Rectal smooth muscle tissue (tissue), 1 donor: ENCODE results near the gene ARAP1.

ENCODE experiments used
- H3K27ac ChIP-seq: one replicate; pipeline ENCODE4 v1.7.0; 2013; ENCODE audit warnings: low read depth, low read length, inconsistent platforms
- H3K27me3 ChIP-seq: one replicate; pipeline ENCODE4 v1.7.0; 2013; ENCODE audit warnings: low read length; ENCODE audit not compliant: control insufficient read depth, insufficient read depth
- H3K36me3 ChIP-seq: one replicate; pipeline ENCODE4 v1.7.0; 2013; ENCODE audit warnings: low read length; ENCODE audit not compliant: control insufficient read depth, insufficient read depth
- H3K4me1 ChIP-seq: one replicate; pipeline ENCODE4 v1.7.0; 2013; ENCODE audit warnings: low read length; ENCODE audit not compliant: control insufficient read depth, insufficient read depth
- H3K4me3 ChIP-seq: one replicate; pipeline ENCODE4 v1.7.0; 2013; ENCODE audit warnings: low read length
- H3K9ac ChIP-seq: one replicate; pipeline ENCODE4 v1.7.0; 2013; ENCODE audit warnings: low read length

The ARAP1 gene

DNA sequence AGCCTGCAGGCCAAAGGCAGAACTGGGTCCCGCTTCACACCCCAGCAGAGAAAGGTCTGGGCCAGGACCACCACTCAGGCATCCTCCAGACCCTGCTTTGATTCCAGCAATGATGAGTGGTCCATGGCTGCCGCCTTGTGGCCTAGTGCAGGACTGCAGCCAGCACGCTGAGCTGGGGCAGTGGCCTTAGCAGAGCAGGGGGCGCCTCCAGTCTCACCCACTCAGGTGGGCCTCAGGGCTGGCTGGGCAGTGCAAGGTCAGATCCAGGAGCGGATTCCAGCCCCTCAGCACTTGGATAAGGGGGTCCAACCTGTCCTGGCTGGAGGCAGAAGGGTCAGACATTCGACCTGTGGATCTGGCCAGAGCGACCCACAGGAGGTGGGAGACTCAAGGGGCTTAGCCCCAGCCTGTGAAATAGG lies 68.4 kb downstream of the ARAP1 start:
- Histone ChIP-seq H3K4me3 (no peak overlapping the region), H3K4me1 (peaks cover 2% of the 10 kb centered on the region), H3K36me3 (peaks cover 19% of the 10 kb centered on the region), H3K27me3 (no peaks in the 10 kb centered on the region), H3K9ac (no peak overlapping the region), H3K27ac (no peak overlapping the region)

DNA sequence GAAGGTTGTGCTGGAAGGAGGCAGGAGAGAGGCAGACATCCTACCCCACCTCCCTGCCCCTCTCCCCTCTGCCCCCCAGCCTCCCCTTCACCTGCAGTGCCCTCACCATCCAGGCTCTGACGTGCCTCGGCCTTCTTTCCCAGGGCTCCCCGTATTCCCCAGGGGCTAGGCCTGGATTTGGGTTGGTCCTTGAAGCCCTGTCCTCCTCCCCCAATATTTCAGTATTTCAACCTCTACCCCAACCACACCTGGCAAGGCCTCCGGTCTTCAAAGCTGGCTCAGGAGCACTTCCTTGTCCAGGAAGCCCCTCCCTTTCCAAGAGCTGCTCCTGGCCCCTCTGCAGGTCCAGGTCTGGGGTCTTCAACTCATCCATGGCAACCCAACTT lies 69.4 kb downstream of the ARAP1 start:
- no peak overlapping the region for H3K9ac ChIP-seq
- no peak overlapping the region for H3K4me3 ChIP-seq
- H3K36me3 ChIP-seq, result peaks cover 19% of the 10 kb centered on the region
- no peak overlapping the region for H3K27ac ChIP-seq
- peaks cover 3% of the 10 kb centered on the region for H3K27me3 ChIP-seq
- H3K4me1 ChIP-seq, result peaks cover 2% of the 10 kb centered on the region

DNA sequence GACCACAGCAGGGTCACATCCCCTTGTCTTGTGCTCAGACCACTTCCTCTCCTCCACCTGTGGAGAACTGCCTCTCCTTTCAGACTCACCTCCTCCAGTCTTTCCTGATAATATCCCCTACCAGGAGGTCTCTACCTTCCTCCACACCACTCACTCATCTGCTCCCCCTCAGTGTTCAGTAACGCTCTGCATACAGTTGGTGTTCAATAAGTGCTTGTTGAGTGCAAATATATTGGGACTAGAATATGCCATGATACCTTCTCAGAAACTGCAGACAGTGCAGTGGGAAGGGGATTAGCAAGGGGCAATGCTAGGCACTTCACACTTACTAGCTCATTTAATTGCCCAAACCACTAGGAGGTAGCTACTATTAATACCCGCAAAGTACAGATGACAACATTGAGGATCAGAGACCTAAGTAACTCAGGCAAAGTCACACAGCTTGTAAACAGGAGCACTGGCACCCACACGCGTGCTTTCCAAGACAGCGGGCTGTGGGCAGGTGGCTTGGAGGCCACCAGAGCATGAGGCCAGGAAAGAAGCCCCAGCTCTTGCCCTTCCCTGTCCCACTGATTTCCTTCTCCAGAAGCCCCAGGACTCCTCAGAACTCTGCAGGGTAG lies 69.9 kb downstream of the ARAP1 start:
- peaks cover 3% of the 10 kb centered on the region for H3K27me3 ChIP-seq
- H3K4me3 ChIP-seq, result no peak overlapping the region
- peaks cover 2% of the 10 kb centered on the region for H3K4me1 ChIP-seq
- H3K27ac ChIP-seq, result no peak overlapping the region
- H3K36me3 ChIP-seq, result peaks cover 17% of the 10 kb centered on the region
- no peak overlapping the region for H3K9ac ChIP-seq

DNA sequence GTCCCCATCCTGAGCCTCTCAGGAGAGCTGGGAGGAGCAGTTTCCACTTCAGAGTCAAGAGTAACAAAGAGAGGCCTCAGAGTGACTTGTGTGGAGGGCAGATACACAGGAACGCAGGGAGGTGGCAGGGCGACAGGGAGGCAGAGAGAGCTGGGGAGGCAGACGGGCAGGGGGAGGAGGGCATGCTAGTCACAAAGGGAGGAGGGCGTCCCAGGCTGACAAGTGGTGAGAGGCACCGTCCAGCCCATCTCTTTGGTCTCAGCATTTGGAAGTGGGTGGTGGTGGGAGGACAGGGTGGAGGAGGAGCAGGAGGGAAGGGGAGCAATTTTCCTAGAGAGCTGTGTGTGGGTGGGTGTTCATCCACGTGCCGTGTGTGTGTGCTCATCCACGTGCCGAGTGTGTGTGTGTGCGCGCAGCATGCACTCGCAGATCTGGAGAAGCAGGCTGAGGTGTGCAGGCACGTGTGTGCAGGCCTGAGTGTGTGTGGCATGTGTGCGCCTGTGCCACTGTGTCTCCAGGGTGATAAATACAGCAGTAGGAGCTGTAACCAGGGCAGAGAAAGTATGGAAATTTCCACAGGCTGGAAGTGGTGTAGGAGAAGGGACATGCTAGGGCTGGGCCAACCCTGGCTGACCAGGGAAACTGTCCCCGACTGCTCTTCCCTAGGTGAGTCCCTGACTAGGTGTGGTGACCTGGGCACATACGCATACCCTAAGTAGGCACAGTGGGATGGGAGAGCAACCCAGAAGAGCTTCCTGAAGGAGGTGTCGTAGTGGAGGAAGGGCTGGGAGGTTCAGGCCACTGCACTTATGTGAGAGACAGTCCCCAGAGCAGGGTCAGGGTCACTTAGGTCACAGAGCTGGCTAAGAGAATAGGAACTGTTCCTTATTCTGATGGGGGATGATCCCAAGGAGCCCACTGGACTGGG lies 70.7 kb downstream of the ARAP1 start:
- Histone ChIP-seq H3K27me3 (peaks cover 3% of the 10 kb centered on the region), H3K9ac (no peak overlapping the region), H3K4me1 (peaks cover 2% of the 10 kb centered on the region), H3K36me3 (peaks cover 10% of the 10 kb centered on the region), H3K4me3 (no peak overlapping the region), H3K27ac (no peak overlapping the region)

DNA sequence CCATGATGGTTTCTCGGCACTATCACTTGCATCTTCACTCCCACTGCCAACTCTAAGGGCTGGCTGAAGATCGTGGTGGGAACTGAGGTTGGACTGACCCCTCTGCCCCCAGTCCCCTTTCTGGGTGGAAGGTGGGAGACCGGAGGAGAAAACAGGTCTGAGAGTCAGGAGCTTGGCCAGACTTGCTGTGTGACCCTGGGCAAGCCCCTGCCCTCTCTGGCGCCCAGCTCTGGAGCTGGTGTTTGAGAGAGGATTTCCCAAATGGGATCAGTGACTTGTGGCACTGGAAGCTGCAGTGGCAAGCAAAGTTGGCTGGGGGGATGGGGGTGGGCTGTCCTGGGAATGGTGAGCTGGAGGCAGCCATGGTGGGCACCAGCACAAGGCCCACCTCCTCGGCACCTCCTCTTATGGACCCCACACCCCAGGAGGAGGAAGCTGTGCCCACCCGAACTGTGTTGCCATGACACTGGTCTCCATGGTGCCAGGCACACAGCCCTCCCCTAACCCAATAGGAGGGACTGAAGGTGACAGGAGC lies 71.5 kb downstream of the ARAP1 start:
- no peak overlapping the region for H3K27ac ChIP-seq
- H3K36me3 ChIP-seq, result peaks cover 5% of the 10 kb centered on the region
- peaks cover 2% of the 10 kb centered on the region for H3K4me1 ChIP-seq
- no peak overlapping the region for H3K4me3 ChIP-seq
- H3K27me3 ChIP-seq, result peaks cover 7% of the 10 kb centered on the region
- H3K9ac ChIP-seq, result no peak overlapping the region

DNA sequence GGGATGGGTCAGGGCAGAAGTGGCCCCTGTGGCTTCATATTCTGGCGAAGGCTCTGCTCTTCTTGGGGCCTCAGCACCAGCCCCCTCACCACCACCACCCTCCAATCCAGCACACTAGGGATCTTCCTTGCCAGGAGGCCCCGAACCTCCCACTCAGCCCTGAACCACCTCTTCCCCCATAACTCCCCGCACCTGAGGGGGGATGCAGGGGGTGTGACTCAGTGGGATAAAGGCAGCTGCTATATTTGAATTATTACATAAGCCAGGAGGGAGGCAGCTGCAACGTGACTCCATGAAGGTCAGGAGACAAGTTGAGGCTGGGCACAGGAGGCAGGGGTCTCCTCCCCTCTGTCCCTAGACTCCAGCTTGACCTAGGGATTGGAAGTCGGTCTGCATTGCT lies 72.3 kb downstream of the ARAP1 start:
- H3K4me3 ChIP-seq, result no peak overlapping the region
- peaks cover 7% of the 10 kb centered on the region for H3K27me3 ChIP-seq
- H3K36me3 ChIP-seq, result peaks cover 4% of the 10 kb centered on the region
- no peak overlapping the region for H3K9ac ChIP-seq
- H3K4me1 ChIP-seq, result peaks cover 2% of the 10 kb centered on the region
- no peak overlapping the region for H3K27ac ChIP-seq

DNA sequence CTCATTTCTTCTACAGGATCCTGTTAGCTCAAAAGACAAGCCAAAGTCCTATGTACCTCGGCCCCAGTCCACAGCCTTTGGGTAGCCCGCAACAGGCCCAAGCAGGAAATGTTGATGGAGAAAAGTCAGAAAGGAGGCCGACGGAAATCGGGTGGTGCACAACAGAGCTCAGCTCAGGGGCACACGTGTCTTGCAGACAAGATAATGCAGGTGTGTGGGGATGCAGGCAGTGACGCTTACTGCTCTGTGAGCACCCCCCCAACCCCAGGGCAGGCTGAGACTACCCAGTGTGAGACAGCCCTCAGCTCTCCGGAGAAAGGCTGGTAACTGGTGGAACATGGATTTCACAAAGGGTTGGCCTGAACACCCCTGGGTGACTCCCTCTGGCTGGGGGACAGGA lies 73.7 kb downstream of the ARAP1 start:
- no peak overlapping the region for H3K27ac ChIP-seq
- H3K27me3 ChIP-seq, result peaks cover 16% of the 10 kb centered on the region

DNA sequence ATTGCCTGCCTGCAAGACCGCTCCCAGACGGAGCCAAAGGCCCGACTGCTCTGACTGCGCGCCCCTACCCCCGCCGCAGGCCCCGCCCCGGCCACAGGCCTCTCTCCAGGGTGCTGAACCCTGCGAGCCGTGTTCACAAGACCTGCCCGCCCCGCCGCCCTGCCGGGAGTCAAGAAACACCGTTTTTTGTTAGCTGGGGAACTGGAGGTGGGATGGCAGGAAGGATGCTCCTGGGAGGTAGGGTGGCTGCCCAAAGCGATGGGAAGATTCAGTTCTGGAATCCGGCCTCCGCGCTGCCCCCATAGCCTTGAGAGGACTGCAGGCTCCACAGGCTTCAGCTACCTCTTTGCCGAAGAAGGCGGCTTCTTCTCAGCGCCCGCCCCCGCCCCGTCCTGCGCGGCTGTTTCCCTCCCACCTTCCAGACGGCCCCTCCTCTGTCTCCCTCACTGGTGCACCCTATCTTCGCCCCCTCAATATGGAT lies 75.3 kb downstream of the ARAP1 start:
- Histone ChIP-seq H3K27me3 (peaks cover 20% of the 10 kb centered on the region), H3K36me3 (no peaks in the 10 kb centered on the region), H3K27ac (no peak overlapping the region), H3K9ac (no peak overlapping the region), H3K4me3 (no peak overlapping the region), H3K4me1 (no peaks in the 10 kb centered on the region)

More for the DNA sequence above, 73.7 kb downstream of the ARAP1 start:
- Histone ChIP-seq H3K4me1 (no peaks in the 10 kb centered on the region), H3K9ac (no peak overlapping the region), H3K36me3 (peaks cover 3% of the 10 kb centered on the region), H3K4me3 (no peak overlapping the region)

DNA sequence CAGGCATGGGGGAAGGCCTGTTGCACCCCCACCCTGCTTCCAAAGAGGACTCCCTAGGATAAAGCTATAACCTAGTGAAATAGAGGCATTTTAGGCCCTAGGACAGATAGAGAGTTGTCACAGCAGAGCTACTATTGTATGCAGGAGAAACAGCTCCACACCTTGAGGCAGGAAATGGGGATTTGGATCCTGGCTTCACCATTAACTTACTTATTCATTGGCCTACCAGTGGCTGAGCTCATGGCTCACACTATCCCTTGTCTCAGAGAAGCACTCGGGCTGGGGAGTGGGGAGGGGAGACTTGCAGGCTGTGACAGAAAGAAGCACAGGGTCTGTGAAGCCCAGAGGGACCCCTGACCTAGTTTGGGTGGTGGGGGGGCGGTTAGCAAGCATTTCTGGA lies 77.0 kb downstream of the ARAP1 start:
- Histone ChIP-seq H3K27ac (no peak overlapping the region), H3K9ac (no peak overlapping the region), H3K36me3 (no peaks in the 10 kb centered on the region), H3K27me3 (peaks cover 20% of the 10 kb centered on the region), H3K4me3 (no peak overlapping the region), H3K4me1 (no peaks in the 10 kb centered on the region)

DNA sequence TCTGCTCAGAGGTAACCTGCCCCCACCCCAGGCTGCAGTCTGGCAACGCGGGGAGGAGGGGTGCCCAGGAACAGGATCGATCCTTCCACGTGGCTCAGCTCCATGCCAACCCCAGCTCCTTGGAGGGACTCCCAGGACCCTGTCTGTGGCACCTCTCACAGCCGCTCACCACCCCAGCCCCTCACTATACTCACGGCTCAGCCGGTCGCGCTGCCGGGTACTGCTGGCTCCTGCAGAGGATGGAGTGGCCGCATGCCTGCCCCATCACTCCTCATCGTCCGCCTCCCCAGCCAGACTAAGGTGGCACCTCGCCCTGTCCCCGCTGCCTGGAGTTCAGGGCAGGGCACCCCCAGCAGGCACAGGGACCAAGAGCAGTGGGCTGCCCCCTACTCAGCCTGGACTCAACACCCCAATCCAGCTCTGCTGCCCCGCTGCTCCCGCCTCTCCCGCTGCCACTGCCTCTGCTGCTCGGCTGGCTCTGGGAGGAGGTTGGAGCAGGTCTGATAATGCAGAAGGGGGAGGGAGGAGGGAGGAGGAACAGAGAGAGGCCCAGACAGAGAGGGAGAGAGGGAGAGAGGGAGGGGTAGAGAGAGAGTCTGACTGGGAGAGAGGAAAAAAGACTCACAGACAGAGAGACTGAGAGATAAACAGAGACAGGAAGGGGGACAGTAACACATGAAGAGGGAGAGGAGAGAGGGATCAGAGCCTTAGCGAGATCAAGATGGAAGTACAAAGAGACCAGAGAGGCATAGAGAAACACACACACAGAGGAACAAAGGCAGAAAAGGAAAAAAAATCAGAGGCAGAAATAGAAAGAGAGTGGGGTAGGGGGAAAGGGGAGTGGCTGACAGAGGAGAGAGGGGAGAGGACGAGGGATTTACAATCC lies 78.0 kb downstream of the ARAP1 start, which contains the start of gene PDE2A:
Gene PDE2A, minus strand, starts transcription at position 480 of the 886 bp plus-strand sequence. Its CDS starts 215 bp downstream, at position 265.
- Histone ChIP-seq H3K27me3 (peaks cover 20% of the 10 kb centered on the region), H3K4me1 (no peaks in the 10 kb centered on the region), H3K4me3 (no peak within 1 kb of the TSS), H3K36me3 (no peaks in the 10 kb centered on the region), H3K9ac (no peak within 1 kb of the TSS), H3K27ac (no peak within 1 kb of the TSS)

DNA sequence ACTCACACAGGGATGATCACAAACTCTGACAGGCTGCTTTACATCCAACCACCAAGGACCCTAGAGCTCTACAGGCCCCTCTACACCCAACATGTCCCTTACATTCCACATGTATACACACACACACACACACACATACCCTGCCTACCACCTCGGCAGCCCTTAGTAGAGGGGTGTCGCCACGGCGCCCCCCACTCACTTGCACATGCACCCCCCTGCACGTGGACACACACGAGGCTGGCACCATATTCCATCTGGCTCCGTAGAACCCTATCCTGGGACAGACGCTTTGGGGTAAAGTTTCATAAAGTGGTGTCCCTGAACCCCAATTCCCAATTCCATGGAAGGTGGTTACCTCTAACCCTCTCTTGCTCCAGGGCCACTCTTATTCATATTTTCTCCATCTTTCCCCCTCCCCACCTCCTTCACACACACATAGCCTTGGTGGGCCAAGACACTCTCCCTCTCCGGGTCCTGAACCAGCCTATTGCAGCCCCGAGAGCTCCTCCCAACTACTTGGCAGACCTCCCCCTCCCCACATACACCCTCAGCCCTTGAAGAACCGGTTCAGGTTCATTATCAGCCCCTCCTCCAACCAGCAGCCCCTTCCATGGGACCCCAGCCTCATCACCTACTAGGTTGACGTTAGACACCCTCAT lies 78.8 kb downstream of the ARAP1 start:
- no peak overlapping the region for H3K9ac ChIP-seq

More for the DNA sequence above, 78.8 kb downstream of the ARAP1 start:
- Histone ChIP-seq H3K4me3 (no peak overlapping the region), H3K36me3 (no peaks in the 10 kb centered on the region), H3K27ac (no peak overlapping the region), H3K27me3 (peaks cover 25% of the 10 kb centered on the region), H3K4me1 (no peaks in the 10 kb centered on the region)
